HepG2 (cell line): ENCODE data around the gene ENG. TPM values are rescaled to one million over a fixed set of nuclear protein-coding genes. Genes with fewer than 3 reads are reported as not detected.

Source experiments
- ADNP ChIP-seq: sonication (generic); formaldehyde crosslinking; IDR thresholded peaks from 2 replicates; pipeline ENCODE4 v1.4.0; 2020; ENCODE audit warnings: missing genetic modification reagents
- ARID3A ChIP-seq: IDR thresholded peaks from 2 replicates; pipeline ENCODE4 v1.6.1; 2012; ENCODE audit warnings: low read depth, low read length, improper control_type of control experiment
- ARNTL ChIP-seq: sonication (generic); formaldehyde crosslinking; IDR thresholded peaks from 2 replicates; pipeline ENCODE4 v1.4.0; 2020; ENCODE audit warnings: mild to moderate bottlenecking, missing genetic modification reagents
- CEBPG ChIP-seq: IDR thresholded peaks from 2 replicates; pipeline ENCODE4 v1.6.1; 2016
- ELF1 ChIP-seq: sonication (generic); formaldehyde crosslinking; IDR thresholded peaks from 2 replicates; pipeline ENCODE4 v1.4.0; 2020; ENCODE audit warnings: missing genetic modification reagents
- ESRRA ChIP-seq: sonication (generic); formaldehyde crosslinking; IDR thresholded peaks from 2 replicates; pipeline ENCODE4 v1.5.1; 2020; ENCODE audit warnings: mild to moderate bottlenecking, low read depth, missing genetic modification reagents
- KLF6 ChIP-seq: IDR thresholded peaks from 2 replicates; pipeline ENCODE4 v1.8.0; 2016; ENCODE audit warnings: missing biosample characterization, missing genetic modification reagents
- MED1 ChIP-seq: sonication (generic); formaldehyde crosslinking; IDR thresholded peaks from 2 replicates; pipeline ENCODE4 v1.4.0; 2020; ENCODE audit warnings: missing genetic modification reagents
- MNT ChIP-seq: fragments of 450-650 bp; IDR thresholded peaks from 2 replicates; pipeline ENCODE4 v1.6.1; 2016
- NR2F6 ChIP-seq, 2 experiments: IDR thresholded peaks; 2 replicates each; pipeline ENCODE4 v1.6.1; 2016; ENCODE audit warnings: antibody characterized with exemption in 1 of 2, mild to moderate bottlenecking in 1 of 2
- PCBP2 ChIP-seq: fragments of 200-400 bp; formaldehyde crosslinking; optimal IDR thresholded peaks from 2 replicates; pipeline ENCODE3; 2018; ENCODE audit warnings: low read length, low read depth; ENCODE audit not compliant: poor library complexity, severe bottlenecking
- POGK ChIP-seq: sonication (generic); formaldehyde crosslinking; conservative IDR thresholded peaks from 2 replicates; pipeline ENCODE4 v1.8.0; 2022; ENCODE audit warnings: mild to moderate bottlenecking, moderate library complexity, missing genetic modification reagents
- SOX6 ChIP-seq, 2 experiments: fragments of 450-650 bp in 1 of 2; sonication (generic) in 1 of 2; formaldehyde crosslinking in 1 of 2; IDR thresholded peaks; 2 replicates each; pipeline versions ENCODE4 v1.4.0 to v1.6.1; 2017 to 2020; ENCODE audit warnings: antibody characterized with exemption in 1 of 2, mild to moderate bottlenecking in 1 of 2, missing genetic modification reagents in 1 of 2
- SP5 ChIP-seq: IDR thresholded peaks from 2 replicates; pipeline ENCODE4 v1.6.1; 2016; ENCODE audit warnings: low read depth, borderline replicate concordance
- ZBTB42 ChIP-seq: sonication (generic); formaldehyde crosslinking; IDR thresholded peaks from 2 replicates; pipeline ENCODE4 v1.5.0; 2020; ENCODE audit warnings: mild to moderate bottlenecking, missing genetic modification reagents
- ZSCAN30 ChIP-seq: sonication (generic); formaldehyde crosslinking; IDR thresholded peaks from 2 replicates; pipeline ENCODE4 v1.5.0; 2020; ENCODE audit warnings: mild to moderate bottlenecking, missing genetic modification reagents
- polyA plus RNA-seq, 8 experiments: library from polyadenylated mRNA; depleted of rRNA in 3 of 8; stranded (reverse) in 7 of 8; unstranded in 1 of 8; fragments of >200 nt; fragmentation: Illumina TruSeq in 4 of 8; extraction: Trizol in 4 of 8; gene quantifications; 2 replicates each; pipeline versions ENCODE4 v1.2.1 to v1.2.3, GENCODE V29; 2011 to 2016; ENCODE audit warnings: low read depth in 4 of 8, missing spikeins in 1 of 8, mixed read lengths in 1 of 8; ENCODE audit not compliant: insufficient read depth in 1 of 8
- total RNA-seq, 5 experiments: library from RNA; depleted of rRNA; stranded (reverse); fragments of >200 nt; fragmentation: Illumina TruSeq; extraction: Trizol; gene quantifications; 2 replicates each; pipeline ENCODE4 v1.2.3, GENCODE V29; 2016; ENCODE audit warnings: low read depth in 1 of 5
- TF ChIP-seq, protein P1 (sequence below): sonication (generic); formaldehyde crosslinking; IDR thresholded peaks from 2 replicates; pipeline ENCODE4 v1.5.1; 2020; ENCODE audit warnings: mild to moderate bottlenecking, missing genetic modification reagents, moderate library complexity
- TF ChIP-seq, protein P2 (sequence below): sonication (generic); formaldehyde crosslinking; IDR thresholded peaks from 2 replicates; pipeline ENCODE4 v1.8.1; 2023; ENCODE audit warnings: missing genetic modification reagents, inconsistent platforms, borderline replicate concordance

The ENG gene
- total and polyA plus RNA-seq, 2 of the 13 experiments (the other 11 are each of a cell fraction or from before 2014, with no cell fraction given) = 0.02 to 1.1 TPM

GRCh38 chr9:127848756-127849504 lies 5.5 kb downstream of the ENG start (continued):
- TF ChIP-seq, protein P1, sequence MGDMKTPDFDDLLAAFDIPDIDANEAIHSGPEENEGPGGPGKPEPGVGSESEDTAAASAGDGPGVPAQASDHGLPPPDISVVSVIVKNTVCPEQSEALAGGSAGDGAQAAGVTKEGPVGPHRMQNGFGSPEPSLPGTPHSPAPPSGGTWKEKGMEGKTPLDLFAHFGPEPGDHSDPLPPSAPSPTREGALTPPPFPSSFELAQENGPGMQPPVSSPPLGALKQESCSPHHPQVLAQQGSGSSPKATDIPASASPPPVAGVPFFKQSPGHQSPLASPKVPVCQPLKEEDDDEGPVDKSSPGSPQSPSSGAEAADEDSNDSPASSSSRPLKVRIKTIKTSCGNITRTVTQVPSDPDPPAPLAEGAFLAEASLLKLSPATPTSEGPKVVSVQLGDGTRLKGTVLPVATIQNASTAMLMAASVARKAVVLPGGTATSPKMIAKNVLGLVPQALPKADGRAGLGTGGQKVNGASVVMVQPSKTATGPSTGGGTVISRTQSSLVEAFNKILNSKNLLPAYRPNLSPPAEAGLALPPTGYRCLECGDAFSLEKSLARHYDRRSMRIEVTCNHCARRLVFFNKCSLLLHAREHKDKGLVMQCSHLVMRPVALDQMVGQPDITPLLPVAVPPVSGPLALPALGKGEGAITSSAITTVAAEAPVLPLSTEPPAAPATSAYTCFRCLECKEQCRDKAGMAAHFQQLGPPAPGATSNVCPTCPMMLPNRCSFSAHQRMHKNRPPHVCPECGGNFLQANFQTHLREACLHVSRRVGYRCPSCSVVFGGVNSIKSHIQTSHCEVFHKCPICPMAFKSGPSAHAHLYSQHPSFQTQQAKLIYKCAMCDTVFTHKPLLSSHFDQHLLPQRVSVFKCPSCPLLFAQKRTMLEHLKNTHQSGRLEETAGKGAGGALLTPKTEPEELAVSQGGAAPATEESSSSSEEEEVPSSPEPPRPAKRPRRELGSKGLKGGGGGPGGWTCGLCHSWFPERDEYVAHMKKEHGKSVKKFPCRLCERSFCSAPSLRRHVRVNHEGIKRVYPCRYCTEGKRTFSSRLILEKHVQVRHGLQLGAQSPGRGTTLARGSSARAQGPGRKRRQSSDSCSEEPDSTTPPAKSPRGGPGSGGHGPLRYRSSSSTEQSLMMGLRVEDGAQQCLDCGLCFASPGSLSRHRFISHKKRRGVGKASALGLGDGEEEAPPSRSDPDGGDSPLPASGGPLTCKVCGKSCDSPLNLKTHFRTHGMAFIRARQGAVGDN (CRISPR knock-in tag) = no peak
- TF ChIP-seq ESRRA = peak; percentile 68
- peak; percentile 32; the same call in 1 of the 2 replicates for TF ChIP-seq CEBPG (CRISPR knock-in tag)
- no peak for TF ChIP-seq ZSCAN30 (CRISPR knock-in tag)
- no peak for TF ChIP-seq PCBP2
- TF ChIP-seq MED1 = peak; percentile 53
- TF ChIP-seq POGK (CRISPR knock-in tag) = no peak
- no peak for TF ChIP-seq KLF6 (CRISPR knock-in tag)
- TF ChIP-seq MNT = 0 out of 2 replicates have a peak, but pooled peaks have one; percentile 31
- no peak for TF ChIP-seq ELF1
- TF ChIP-seq, protein P2, sequence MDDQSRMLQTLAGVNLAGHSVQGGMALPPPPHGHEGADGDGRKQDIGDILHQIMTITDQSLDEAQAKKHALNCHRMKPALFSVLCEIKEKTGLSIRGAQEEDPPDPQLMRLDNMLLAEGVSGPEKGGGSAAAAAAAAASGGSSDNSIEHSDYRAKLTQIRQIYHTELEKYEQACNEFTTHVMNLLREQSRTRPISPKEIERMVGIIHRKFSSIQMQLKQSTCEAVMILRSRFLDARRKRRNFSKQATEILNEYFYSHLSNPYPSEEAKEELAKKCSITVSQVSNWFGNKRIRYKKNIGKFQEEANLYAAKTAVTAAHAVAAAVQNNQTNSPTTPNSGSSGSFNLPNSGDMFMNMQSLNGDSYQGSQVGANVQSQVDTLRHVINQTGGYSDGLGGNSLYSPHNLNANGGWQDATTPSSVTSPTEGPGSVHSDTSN (CRISPR knock-in tag) = no peak
- TF ChIP-seq SOX6 (IDR thresholded peaks at IDR 0.05) = no peak
- TF ChIP-seq SOX6 (CRISPR knock-in tag; IDR thresholded peaks at IDR 0.05) = peak; percentile 59
- TF ChIP-seq NR2F6 (IDR thresholded peaks at IDR 0.05) = peak; percentile 63
- TF ChIP-seq NR2F6 (CRISPR knock-in tag; IDR thresholded peaks at IDR 0.05) = peak; percentile 83; the same call in 1 of the 2 replicates
- no peak for TF ChIP-seq ARNTL (CRISPR knock-in tag)
- TF ChIP-seq ARID3A = no peak
- TF ChIP-seq ADNP = no peak
- no peak for TF ChIP-seq ZBTB42 (CRISPR knock-in tag)
- 0 out of 2 replicates have a peak, but pooled peaks have one; percentile 37 for TF ChIP-seq SP5
